Measurements from ENCODE around the gene ZNF12.

DNA sequence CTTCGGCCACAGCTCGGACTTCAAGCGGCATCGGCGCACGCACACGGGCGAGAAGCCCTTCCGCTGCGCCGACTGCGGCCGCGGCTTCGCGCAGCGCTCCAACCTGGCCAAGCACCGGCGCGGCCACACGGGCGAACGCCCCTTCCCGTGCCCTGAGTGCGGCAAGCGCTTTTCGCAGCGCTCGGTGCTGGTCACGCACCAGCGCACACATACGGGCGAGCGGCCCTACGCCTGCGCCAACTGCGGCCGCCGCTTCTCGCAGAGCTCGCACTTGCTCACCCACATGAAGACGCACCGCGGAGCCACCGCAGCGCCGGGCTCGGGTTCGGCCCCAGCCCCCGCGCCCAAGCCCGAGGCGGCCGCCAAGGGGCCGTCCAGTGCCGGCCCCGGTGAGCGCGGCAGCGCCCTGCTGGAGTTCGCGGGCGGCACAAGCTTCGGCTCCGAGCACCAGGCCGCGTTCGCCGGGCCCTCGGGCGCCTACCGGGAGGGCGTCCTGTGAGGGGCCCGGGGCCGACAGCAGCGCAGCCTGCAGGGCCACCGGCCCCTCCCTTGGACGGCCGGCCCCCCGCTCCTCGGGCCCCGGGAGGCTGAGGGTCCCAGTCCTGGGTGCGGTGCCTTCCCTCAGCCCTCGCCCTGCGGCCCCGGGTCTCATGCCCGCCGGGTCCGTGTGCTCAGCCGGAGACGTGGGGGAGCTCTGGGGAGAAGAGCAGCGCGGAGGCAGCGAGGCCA is 52.5 kb downstream of the ZNF12 start:
- TF ChIP-seq, protein P1, sequence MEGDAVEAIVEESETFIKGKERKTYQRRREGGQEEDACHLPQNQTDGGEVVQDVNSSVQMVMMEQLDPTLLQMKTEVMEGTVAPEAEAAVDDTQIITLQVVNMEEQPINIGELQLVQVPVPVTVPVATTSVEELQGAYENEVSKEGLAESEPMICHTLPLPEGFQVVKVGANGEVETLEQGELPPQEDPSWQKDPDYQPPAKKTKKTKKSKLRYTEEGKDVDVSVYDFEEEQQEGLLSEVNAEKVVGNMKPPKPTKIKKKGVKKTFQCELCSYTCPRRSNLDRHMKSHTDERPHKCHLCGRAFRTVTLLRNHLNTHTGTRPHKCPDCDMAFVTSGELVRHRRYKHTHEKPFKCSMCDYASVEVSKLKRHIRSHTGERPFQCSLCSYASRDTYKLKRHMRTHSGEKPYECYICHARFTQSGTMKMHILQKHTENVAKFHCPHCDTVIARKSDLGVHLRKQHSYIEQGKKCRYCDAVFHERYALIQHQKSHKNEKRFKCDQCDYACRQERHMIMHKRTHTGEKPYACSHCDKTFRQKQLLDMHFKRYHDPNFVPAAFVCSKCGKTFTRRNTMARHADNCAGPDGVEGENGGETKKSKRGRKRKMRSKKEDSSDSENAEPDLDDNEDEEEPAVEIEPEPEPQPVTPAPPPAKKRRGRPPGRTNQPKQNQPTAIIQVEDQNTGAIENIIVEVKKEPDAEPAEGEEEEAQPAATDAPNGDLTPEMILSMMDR (IDR thresholded peaks at IDR 0.05), result no peak
- TF ChIP-seq POLR2A (IDR thresholded peaks at IDR 0.05), result no peak
